Endometrial microvascular endothelial cells (primary cell): ENCODE results near the gene COL20A1. TPM values are rescaled to one million over a fixed set of nuclear protein-coding genes. Genes with fewer than 3 reads are reported as not detected.

Experiments
- in situ Hi-C: cut with HindIII; loops from 2 replicates; pipeline ENCODE4 v1.10.0; 2017; ENCODE audit warnings: low sequenced_read_pairs, low pct_unique_long_range_greater_than_20kb; ENCODE audit errors: inconsistent ontology term
- total RNA-seq: library from RNA; depleted of rRNA; stranded (reverse); fragments of >200 nt; gene quantifications from one replicate; pipeline ENCODE4 v1.2.3, GENCODE V29; 2015; ENCODE audit errors: inconsistent ontology term

Gene COL20A1
- total RNA-seq, 1 donor from 2014 or later, result not detected

GRCh38 chr20:63259734-63260460 is 33.1 kb upstream of the COL20A1 start:
- in situ Hi-C loops, result no loop called here

GRCh38 chr20:63260521-63260920 is 32.5 kb upstream of the COL20A1 start:
- in situ Hi-C loops, result no loop called here

- in situ Hi-C loops, result no loop called here
Measured at GRCh38 chr20:63261060-63261794, 31.8 kb upstream of the COL20A1 start.

GRCh38 chr20:63261795-63262528 is 31.0 kb upstream of the COL20A1 start:
- in situ Hi-C loops, result no loop called here

GRCh38 chr20:63262836-63263235 is 30.1 kb upstream of the COL20A1 start:
- in situ Hi-C loops, result no loop called here

- in situ Hi-C loops, result no loop called here
Measured at GRCh38 chr20:63264000-63264399, 29.0 kb upstream of the COL20A1 start.

- in situ Hi-C loops, result no loop called here
Measured at GRCh38 chr20:63264519-63264918, 28.5 kb upstream of the COL20A1 start.

- in situ Hi-C loops, result no loop called here
Measured at GRCh38 chr20:63265891-63266515, 27.0 kb upstream of the COL20A1 start.

GRCh38 chr20:63267691-63268090 is 25.3 kb upstream of the COL20A1 start:
- in situ Hi-C loops, result no loop called here

- in situ Hi-C loops, result no loop called here
Measured at GRCh38 chr20:63268256-63268655, 24.7 kb upstream of the COL20A1 start.

GRCh38 chr20:63268671-63269439 is 24.1 kb upstream of the COL20A1 start:
- in situ Hi-C loops, result no loop called here

GRCh38 chr20:63269724-63270123 is 23.3 kb upstream of the COL20A1 start:
- in situ Hi-C loops, result no loop called here

- in situ Hi-C loops, result no loop called here
Measured at GRCh38 chr20:63270606-63271325, 22.2 kb upstream of the COL20A1 start.

GRCh38 chr20:63272105-63273058 is 20.6 kb upstream of the COL20A1 start, which contains the start of gene ARFGAP1:
ARFGAP1 (plus strand) TSS chr20:63272813; CDS start chr20:63275581, 2,768 bp downstream.
- in situ Hi-C loops, result no loop called here

GRCh38 chr20:63273059-63273579 is 19.9 kb upstream of the COL20A1 start:
- in situ Hi-C loops, result no loop called here

GRCh38 chr20:63273635-63274380 is 19.2 kb upstream of the COL20A1 start:
- in situ Hi-C loops, result no loop called here
